SIG-M5 (cell line): ENCODE data around the gene LRRIQ4.
A peak's percentile ranks its signal among the peaks of the same experiment; 100 is the strongest.

Experiments used
- DNase-seq: peaks from one replicate; lab custom pipeline; 2025; lab: John Stamatoyannopoulos, UW

The LRRIQ4 gene

DNA sequence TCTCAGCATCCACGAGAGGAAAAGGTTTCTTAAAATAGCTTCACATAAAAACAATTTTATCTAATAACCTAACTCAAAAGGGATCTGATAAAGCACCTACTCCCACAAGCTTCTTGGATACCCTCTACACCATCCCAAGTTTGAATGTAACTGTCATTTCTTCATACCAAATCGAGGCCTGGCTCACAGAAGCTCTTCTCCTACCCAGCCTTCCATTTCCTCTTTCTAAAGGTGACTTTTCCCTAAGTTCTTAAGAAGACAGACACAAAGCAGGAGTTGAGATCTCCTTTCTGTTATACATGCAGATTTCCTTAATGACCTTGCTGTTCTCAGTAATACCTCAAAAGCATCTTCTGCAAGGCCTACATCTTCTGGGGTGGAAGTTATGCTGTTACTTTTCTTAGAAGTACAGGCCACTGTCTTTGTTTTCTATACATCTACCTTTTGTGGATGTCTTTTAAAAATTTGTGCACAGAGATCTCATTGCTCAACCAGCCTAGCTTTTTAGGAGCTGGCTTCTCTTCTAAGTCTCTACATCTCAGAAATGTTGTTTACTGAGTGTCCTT lies 3.4 kb upstream of the LRRIQ4 start:
- no peak for DNase-seq

DNA sequence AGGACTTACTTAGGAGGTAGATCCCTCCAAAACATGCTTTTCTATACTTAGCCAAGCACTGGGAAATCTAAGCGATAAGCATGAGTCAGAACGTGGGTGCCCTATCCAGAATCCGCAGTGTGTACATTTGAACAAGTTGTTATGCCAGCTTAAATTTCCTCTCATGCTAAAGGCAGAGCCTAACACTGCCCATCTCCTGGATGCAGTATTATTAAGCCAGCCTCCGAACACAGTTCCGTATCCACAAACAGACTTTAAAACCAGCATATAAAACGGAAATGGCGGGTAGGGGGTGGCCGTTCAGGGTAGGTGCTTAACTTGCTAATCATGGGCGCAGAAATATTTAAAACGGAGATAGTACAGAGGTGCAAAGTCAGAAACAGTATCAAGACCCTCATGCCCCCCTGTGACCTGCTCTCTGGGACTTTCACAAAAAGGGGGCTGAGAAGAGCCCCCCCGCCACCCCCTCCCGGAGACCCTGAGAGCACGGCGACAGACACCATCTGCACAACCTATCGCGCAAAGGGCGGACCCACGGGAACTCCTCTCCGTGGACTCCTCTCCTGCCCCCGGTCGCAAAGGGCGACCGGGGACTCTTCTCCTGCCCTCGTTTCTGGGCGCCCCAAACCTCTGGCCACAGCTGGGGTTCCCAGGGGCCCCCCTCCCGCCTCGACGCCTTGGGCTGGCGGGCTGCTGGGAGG lies 889 bp upstream of the LRRIQ4 start:
- no peak for DNase-seq

DNA sequence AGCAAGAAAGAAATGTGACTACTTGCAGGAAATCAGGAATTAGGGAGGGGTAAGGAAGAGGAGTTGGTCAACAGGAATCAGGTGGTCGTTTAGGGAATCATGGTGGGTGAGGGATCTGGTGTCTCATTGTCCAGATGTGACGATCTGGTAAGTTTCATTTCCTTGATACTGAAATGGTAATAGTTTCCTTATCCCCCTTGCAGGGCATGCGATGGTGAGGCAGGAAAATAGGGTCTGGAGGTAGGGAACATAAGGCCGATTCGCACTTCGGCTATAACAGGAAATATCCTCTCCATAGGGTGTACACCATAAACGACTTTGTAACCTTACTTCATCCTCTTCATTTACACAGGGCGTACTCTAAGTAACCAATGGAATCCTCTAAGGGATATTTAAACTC lies 608 bp downstream of the LRRIQ4 start:
- no peak for DNase-seq

DNA sequence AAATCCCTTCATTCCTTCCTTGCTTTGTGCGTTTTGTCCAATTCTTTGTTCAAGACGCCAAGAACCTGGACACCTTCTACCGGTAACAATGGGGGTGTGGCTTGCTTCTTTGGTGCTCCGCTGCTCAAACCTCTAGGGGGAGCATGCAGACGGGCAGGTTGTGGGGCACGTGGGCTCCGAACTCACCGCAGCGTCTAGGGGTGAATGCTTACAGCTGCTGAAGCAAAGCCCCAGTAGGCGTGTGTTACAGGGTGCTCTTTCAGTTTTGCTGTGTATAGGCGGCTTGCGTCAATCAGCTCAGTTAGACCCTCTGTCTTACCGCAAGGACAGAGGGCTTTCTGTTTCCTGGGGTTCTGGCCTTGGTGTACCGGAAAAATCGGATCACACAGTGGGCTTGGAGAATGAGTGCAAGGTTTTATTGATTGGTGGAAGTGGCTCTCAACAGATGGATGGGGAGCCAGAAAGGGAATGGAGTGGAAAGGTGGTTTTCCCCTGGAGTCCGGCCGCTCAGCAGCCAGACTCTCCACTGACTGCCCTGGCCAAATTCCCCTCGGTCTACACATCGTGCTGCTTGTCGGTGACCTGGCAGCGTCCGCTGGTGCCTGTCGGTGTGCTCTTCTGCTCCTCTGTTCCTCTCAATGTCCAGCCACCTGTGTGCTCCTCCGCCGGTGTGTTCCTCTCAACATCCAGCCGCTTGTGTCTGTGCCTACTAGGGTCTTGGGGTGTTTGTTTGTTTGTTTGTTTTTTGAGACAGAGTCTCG lies 1.3 kb downstream of the LRRIQ4 start:
- DNase-seq, result peak; percentile 37

DNA sequence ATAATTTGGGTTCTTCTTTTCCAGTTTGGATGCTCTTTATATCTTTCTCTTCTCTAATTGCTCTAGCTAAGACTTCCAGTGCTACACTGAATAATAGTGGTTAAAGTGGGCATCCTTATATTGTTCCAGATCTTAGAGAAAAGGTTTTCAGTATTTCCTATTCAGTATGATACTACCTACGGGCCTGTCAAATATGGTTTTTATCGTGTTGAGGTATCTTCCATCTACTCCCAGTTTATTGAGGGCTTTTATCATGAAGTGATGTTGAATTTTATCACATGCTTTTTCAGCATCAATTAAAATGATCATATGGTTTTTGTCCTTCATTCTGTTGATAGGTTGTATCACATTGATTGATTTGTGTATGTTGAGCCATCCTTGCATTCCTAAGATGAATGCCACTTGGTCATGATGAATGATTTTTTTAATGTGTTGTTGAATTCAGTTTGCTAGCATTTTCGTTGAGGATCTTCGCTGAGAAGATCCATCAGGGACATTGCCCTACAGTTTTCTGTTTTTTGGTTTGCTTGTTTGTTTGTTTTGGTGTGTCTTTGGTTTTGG lies 3.0 kb downstream of the LRRIQ4 start:
- DNase-seq, result no peak

DNA sequence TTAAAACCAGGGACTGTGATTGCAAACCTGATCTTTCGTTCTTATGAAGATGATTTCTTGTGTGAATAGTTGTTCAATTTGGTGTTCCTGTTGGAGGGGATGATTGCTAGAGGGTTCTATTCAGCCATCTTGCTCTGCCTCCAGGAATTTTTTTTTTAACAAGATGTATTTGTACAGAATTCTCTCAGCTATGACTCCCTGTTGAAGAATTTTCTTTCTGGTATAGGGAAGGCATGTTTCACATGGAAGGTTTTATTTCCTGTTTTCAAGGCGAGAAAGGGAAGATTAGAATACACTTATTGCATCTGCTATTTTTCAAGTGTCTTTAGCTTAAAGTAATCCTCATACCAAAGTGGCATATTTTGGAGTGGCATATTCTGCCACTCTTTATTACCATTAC lies 5.6 kb downstream of the LRRIQ4 start:
- no peak for DNase-seq

DNA sequence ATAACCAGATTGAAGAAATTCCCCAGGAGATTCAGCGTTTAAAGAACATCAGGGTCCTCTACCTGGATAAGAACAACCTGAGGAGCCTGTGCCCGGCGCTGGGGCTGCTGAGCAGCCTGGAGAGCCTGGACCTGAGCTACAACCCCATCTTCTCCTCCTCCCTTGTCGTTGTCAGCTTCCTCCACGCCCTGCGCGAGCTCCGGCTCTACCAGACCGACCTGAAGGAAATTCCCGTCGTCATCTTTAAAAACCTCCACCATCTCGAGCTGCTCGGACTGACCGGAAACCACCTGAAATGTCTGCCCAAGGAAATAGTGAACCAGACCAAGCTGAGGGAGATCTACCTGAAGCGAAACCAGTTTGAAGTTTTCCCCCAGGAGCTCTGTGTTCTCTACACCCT lies 9.4 kb downstream of the LRRIQ4 start:
- DNase-seq, result no peak

DNA sequence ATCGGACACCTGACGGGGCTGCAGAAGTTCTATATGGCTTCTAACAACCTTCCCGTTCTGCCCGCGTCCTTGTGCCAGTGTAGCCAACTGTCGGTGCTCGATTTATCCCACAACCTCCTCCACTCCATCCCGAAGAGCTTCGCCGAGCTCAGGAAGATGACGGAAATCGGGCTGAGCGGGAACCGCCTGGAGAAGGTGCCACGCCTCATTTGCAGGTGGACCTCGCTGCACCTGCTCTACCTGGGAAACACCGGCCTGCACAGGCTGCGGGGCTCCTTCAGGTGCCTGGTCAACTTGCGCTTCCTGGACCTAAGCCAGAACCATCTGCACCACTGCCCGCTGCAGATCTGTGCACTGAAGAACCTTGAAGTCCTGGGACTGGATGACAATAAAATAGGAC lies 9.9 kb downstream of the LRRIQ4 start:
- no peak for DNase-seq

DNA sequence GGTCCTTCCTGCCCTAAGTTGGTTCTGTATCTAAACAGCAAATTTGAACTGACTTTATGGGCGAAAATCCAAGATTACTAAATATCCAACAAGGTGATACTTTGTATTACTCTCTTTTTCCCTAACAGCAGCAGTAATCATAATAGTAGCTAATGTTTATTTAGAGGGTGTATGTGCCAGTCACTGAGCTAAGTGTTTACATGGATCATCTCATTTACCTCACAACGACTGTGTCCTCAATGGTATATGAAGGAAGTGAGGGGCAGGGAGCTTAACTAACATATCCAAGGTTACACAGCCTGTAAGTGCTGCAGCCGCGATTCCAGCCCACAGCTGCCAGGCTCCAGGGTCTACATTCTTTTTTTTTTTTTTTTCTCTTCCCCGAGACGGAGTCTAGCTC lies 10.3 kb downstream of the LRRIQ4 start:
- no peak for DNase-seq

DNA sequence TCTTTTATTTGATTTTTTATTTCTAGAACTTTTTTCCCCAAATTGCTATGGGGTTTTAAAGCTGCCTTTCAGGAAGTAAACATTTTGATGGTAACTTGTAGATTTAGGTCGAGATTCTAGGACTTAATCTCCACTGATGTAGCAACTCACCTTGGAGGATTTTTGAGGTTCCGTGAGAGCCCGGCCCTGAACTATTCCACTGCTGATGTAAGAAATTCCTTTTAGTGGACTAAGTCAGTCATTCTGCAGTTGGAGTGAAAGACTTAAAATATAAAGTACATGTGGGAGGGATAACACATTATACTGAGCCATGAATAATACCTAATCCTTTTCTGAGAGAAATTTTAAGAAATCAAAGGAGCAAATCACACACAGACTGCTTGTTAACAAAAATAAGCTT lies 12.6 kb downstream of the LRRIQ4 start:
- no peak for DNase-seq

DNA sequence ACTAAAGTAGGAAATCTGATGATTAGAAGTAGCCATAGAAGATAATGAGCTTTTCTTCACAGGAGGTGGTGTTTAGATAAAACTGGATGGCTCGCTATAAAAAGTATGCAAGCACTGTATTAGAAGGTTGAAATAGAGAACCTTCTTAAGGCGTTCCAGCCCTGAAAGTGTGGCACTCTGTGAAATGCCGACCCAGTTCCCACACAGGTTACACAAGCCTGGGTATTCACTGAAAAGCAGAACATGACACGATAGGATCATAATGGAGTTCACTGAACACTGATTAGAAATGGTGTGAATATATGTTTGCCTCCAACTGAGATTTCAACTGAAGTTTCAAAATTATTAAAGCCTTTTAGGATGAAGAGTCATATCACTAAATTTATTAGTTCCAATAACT lies 15.0 kb downstream of the LRRIQ4 start:
- no peak for DNase-seq

DNA sequence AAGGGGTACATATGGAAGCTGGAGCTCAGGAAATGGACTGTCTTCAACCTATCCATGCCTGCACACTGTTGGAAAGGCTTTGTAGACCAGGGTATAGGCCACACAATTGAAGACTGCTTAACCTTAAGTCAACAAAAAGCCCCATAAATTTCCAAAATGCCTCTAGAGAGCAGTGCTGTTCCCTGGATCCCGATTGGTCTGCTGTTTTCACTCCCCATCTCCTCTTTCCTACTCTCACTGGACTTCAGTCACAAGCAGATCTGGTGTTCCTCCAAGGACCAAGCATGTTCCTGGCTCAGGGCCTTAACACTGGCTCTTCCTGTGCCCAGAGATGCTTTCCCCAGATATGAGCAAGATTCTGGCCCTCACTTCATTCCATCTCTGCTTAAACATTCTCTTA lies 22.9 kb downstream of the LRRIQ4 start:
- no peak for DNase-seq

DNA sequence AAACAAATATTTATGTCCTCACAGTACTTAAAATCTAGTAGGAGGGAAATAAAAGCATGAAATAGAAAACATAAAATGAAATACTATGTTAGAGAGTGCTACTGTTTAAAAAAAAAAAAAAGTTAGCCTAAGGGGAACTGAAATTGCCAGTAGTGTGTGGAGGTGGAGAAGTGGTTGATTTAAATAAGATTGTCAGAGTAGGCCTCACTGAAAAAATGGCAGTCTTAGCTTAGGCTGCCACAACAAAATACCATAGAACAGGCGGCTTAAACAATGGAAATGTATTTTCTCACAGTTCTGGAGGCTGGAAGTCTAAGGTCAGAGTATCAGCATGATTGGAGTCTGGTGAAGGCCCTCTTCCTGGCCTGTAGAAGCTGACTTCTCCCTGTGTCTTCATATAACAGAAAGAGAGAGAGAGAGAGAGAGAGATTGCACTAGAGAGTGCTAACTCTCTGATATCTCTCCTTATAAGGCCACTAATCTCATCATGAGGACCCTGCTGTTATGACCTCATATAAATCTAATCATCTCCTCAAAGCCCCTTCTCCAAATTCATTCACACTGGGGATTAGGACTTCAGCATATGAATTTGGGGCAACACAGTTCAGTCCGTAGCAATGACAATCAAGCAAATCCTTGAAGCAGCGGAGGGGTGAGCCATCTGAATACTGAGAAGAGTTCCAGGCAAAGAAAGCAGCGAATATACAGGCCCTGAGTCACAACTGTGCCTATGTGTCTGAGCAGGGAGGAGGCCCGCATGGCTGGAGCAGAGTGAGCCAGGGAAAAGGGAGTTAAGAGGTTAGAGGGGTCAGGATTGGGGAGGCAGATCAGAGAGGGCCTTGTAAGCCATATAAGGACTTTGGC lies 23.6 kb downstream of the LRRIQ4 start:
- no peak for DNase-seq

DNA sequence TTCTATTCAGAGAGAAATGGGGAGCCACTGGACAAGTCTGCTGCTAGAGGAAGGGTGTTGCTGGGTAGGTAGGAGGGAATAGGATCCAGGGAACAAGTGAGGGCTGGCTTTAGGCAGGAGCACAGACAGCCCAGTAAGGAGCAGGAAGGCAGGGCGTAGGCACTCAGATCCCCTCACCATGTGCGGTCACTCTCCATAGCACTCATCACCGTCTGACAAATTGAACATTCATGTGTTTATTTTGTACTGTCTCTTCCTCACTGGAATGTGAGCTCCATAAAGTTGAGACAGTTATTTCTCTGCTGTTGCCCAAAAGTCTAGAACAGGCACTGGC lies 24.2 kb downstream of the LRRIQ4 start:
- DNase-seq, result no peak

DNA sequence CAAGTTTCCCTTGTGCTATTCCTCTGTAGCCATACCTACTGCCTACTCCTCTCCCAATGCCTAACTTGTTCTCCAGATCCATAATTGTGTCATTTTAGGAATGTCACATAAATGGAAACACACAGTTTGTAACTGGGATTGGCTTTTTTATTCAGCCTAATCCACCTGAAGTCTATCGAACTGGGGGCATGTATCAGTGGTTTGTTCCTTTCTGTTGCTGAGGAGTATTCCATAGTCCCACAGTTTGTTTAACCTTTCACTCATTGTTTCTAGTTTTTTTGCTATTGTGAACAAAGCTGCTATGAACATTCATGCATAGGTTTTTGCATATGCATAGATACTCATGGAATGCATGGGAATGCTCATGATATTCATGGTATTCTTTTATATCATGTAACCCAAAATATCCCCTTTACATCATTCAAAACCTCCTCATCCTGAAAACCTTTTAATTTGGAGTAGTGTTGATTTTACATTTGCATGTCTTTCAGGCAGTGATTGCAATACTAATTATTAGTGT lies 25.9 kb downstream of the LRRIQ4 start:
- no peak for DNase-seq

DNA sequence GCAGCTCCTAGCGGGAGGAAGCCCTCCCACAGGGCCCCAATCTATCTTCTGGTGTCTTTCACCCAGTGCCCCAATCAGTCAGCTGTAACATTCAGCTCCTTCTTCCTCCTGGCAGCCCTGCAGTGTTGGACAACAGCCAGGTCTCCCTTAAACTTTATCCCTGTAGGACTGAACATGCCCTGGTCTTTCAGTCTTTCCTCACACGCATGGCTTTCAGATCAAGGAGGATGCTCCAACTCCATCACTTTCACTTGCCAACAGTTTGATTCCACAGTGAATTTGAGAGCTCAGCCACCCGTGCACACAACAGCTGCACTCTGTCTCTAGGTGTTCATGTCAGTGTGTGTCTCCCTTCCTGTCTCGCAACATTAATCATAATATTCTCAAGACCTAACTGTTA lies 28.5 kb downstream of the LRRIQ4 start:
- no peak for DNase-seq

DNA sequence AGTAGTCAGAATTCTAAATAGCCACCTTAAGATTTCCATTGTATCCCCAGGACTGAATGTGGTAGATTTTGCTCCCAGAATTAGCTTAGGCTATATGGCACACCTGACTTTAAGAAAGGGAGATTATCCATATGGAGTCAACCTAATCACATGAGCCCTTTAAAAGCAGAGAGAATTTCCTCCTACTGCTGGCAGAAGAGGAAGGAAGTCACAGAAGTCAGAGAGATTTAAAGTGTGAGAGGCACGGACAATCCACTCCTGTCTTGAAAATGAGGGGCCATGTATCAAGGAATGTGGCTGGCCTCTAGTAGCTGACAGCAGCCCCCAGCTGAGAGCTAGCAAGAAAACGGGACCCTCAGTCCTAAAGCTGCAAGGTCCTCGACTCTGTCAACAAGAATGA lies 30.3 kb downstream of the LRRIQ4 start:
- DNase-seq, result no peak

DNA sequence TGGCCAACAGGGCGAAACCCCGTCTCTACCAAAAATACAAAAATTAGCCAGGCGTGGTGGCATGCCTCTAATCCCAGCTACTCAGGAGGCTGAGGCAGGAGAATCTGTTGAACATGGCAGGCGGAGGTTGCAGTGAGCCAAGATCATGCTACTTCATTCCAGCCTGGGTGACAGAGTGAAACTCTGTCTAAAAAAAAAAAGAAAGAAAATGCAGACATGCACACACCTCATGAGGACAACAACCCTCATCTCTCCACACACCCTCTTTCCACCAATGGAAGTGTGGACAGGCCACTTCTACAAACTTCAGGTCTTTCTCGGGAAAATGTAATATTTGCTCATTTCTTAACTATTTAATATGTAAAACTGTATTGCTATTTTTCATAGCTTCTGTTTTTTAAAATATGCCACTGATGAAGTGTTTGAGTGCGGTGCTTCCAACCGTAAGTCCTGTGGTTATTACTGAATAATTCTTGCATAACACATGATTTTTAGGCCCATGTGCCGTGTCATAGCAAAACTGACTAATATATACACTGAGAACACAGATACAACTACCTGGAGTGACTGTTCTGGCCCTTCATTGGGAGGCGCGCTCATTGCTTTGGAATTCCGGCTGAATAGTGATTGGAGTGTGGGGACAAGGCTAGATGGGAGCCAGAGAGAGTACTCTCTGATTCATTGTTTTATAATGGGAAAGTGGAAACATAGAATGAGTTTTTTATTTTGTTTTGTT lies 34.0 kb downstream of the LRRIQ4 start:
- DNase-seq, result no peak

DNA sequence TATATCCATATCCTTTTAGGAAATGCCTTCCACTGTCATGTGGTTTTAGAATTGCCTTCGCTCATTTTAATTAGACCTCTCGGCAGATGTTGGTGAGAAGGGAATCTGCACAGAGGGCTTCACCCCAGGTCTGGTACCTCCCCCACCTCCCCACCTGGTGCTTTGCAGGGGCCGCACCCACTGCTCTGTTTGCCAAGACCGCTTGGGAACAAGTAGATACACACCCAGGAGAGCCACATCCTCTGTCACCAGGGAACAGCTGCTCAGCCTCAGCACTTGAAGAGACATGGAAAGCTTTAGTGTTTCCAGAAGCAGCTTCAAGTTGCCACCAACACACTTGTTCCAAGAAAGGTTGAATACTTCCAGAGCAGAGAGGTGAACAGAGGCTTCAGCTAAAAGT lies 35.2 kb downstream of the LRRIQ4 start:
- no peak for DNase-seq

DNA sequence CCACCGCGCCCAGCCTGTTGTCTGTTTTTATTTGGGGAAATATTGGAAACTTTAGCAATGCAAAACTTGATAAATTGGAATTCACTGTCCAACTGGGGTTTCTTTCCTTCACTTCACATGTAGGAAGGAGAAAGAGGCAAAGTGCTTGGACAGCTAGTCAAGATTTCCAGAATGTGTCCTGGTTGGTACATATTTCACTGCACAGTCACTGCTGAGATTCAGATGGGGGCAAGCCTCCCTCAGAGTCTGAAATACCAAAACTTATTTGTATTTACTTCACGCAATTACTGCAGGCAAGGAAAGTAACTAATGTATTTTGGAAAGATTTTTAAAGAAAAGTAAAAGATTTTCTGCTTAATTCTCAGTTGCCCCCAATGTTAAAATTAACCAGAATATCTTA lies 36.1 kb downstream of the LRRIQ4 start:
- no peak for DNase-seq

DNA sequence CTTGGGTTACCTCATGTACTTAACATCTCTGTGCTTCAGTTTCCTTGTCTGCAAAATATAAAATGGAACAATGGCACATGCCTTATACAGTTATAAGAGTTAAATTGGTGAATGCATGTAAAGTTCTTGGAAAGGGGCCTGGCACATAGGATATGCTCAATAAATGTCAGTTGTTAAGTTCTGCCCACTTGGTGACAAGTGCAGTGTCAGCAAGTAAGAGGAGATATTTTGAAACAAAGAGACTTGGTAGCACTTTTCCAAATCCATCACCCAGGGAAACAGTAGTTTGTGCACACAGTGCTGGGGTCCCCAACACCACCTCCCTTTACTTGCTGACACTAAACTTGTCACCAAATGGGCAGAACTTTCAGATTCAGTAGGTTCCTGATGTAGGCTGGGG lies 37.9 kb downstream of the LRRIQ4 start:
- no peak for DNase-seq

DNA sequence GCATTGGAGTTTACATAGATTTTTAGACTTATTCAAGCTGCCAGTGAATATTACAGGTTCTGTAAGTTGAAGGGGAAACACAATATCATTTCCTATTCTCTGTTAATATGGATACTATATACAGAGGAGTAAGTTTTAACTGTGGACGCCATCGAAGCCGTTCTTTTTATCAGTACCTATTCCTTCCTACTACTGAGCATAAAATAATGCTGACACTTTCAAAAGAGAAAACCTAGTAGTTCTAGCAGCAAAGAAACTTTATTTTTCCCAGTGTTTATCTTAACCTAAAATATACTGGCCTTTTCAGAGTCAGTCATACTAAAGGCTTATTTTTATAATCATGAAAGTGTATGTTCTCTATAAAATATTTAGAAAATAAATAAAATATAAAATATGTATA lies 42.8 kb downstream of the LRRIQ4 start:
- no peak for DNase-seq
